GM21825 (cell line): ENCODE measurements around the gene GRIN2C.
"Not testable (repeated sequence)": the region's sequence is repeated elsewhere in the genome, so short reads cannot be mapped to it uniquely, and the experiment has no call there.

Experiments
- ATAC-seq: cut with Tn5 transposase; IDR thresholded peaks from one replicate; pipeline ENCODE4 v1.9.1; 2021; ENCODE audit warnings: mild to moderate bottlenecking, moderate library complexity; ENCODE audit not compliant: unreplicated experiment

Gene GRIN2C

GRCh38 chr17:74859459-74860228 lies at the start of gene GRIN2C:
TSS of gene GRIN2C (minus strand) at chr17:74859885. CDS start at chr17:74855092, 4,793 bp downstream.
- no peak for ATAC-seq

GRCh38 chr17:74909097-74909496 lies 49.4 kb upstream of the GRIN2C start:
- ATAC-seq, result not testable (repeated sequence)

- ATAC-seq, result no peak
Observed at GRCh38 chr17:74907012-74907411, 47.3 kb upstream of the GRIN2C start.

GRCh38 chr17:74906214-74906793 lies 46.6 kb upstream of the GRIN2C start:
- ATAC-seq, result not testable (repeated sequence)

- ATAC-seq, result no peak
Observed at GRCh38 chr17:74904687-74905409, 45.2 kb upstream of the GRIN2C start.

GRCh38 chr17:74903671-74904070 lies 44.0 kb upstream of the GRIN2C start:
- ATAC-seq, result no peak

GRCh38 chr17:74903034-74903433 lies 43.3 kb upstream of the GRIN2C start:
- ATAC-seq, result no peak

- no peak for ATAC-seq
Observed at GRCh38 chr17:74901353-74902135, 41.9 kb upstream of the GRIN2C start.

GRCh38 chr17:74900208-74900607 lies 40.5 kb upstream of the GRIN2C start:
- no peak for ATAC-seq

- ATAC-seq, result no peak
Observed at GRCh38 chr17:74898376-74898946, 38.8 kb upstream of the GRIN2C start.

GRCh38 chr17:74893936-74894671 lies 34.4 kb upstream of the GRIN2C start:
- ATAC-seq, result no peak

- ATAC-seq, result no peak
Observed at GRCh38 chr17:74892974-74893911, 33.6 kb upstream of the GRIN2C start, which contains the start of gene FADS6. TSS of gene FADS6 (minus strand) at chr17:74893633. CDS start at chr17:74893595, 38 bp downstream.

GRCh38 chr17:74892013-74892841 lies 32.5 kb upstream of the GRIN2C start:
- ATAC-seq, result no peak

- no peak for ATAC-seq
Observed at GRCh38 chr17:74890554-74890953, 30.9 kb upstream of the GRIN2C start.

GRCh38 chr17:74888469-74888868 lies 28.8 kb upstream of the GRIN2C start:
- ATAC-seq, result no peak

GRCh38 chr17:74883241-74883745 lies 23.6 kb upstream of the GRIN2C start:
- no peak for ATAC-seq

- ATAC-seq, result no peak
Observed at GRCh38 chr17:74882517-74883240, 23.0 kb upstream of the GRIN2C start.
